Motor neuron (in vitro differentiated cells): ENCODE data around the gene WDFY1. TPM values are rescaled to one million over a fixed set of nuclear protein-coding genes. Genes with fewer than 3 reads are reported as not detected.

Experiments used
- total RNA-seq, 8 experiments: library from RNA; unstranded; fragments of 300-600 nt; gene quantifications; 2 replicates each; pipeline versions ENCODE4 v1.2.3 to v1.2.4, GENCODE V29; 2022

The WDFY1 gene
- total RNA-seq, 8 experiments from 2014 or later = 24.7 to 46.2 (median 30.0) TPM

Other genes starting within 250 kb of the WDFY1 start
- gene AP1S3, start 107.8 kb downstream of the WDFY1 start, total RNA-seq = 10 to 100 TPM in 1 of 8 experiments, 1 to 10 TPM in 7; 1.1 to 14.7 (median 3.9) TPM
- gene MRPL44, start 12.1 kb upstream of the WDFY1 start, total RNA-seq = 10 to 100 TPM; 35.4 to 46.7 (median 39.9) TPM
- 100 to 1,000 TPM in 3 of 8 experiments, 10 to 100 TPM in 5; 11.9 to 271 (median 53.6) TPM for gene SERPINE2, start 94.0 kb upstream of the WDFY1 start, total RNA-seq